ENCODE results near the gene INPP4A. TPM values are rescaled to one million over a fixed set of nuclear protein-coding genes. Genes with fewer than 3 reads are reported as not detected.

INPP4A gene
- total and polyA plus RNA-seq, 10 of the 15 experiments (the other 5 are each of a cell fraction or from before 2014, with no cell fraction given), result 4.7 to 62.3 (median 36.9) TPM

- TF ChIP-seq, protein P1, sequence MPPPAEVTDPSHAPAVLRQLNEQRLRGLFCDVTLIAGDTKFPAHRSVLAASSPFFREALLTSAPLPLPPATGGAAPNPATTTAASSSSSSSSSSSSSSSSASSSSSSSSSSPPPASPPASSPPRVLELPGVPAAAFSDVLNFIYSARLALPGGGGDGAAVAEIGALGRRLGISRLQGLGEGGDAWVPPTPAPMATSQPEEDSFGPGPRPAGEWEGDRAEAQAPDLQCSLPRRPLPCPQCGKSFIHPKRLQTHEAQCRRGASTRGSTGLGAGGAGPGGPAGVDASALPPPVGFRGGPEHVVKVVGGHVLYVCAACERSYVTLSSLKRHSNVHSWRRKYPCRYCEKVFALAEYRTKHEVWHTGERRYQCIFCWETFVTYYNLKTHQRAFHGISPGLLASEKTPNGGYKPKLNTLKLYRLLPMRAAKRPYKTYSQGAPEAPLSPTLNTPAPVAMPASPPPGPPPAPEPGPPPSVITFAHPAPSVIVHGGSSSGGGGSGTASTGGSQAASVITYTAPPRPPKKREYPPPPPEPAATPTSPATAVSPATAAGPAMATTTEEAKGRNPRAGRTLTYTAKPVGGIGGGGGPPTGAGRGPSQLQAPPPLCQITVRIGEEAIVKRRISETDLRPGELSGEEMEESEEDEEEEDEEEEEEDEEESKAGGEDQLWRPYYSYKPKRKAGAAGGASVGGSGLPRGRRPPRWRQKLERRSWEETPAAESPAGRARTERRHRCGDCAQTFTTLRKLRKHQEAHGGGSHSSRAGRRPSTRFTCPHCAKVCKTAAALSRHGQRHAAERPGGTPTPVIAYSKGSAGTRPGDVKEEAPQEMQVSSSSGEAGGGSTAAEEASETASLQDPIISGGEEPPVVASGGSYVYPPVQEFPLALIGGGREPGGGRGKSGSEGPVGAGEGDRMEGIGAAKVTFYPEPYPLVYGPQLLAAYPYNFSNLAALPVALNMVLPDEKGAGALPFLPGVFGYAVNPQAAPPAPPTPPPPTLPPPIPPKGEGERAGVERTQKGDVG (CRISPR knock-in tag; IDR thresholded peaks at IDR 0.05), result no peak
- TF ChIP-seq RB1 (IDR thresholded peaks at IDR 0.05; ENCODE audit: borderline replicate concordance), result no peak
- TF ChIP-seq RUNX3 (IDR thresholded peaks at IDR 0.05; ENCODE audit: low read length), result no peak
- TF ChIP-seq REST (IDR thresholded peaks at IDR 0.05; ENCODE audit: low read depth, low read length), result no peak
- TF ChIP-seq SMAD1 (IDR thresholded peaks at IDR 0.05; ENCODE audit: low read depth, partially characterized antibody), result peak; percentile 70
- no peak for TF ChIP-seq CBX5 (IDR thresholded peaks at IDR 0.05; ENCODE audit: low read depth)
- no peak for TF ChIP-seq HDAC6 (IDR thresholded peaks at IDR 0.05; ENCODE audit: unreplicated experiment)
- no peak for TF ChIP-seq CBX3 (IDR thresholded peaks at IDR 0.05; ENCODE audit: borderline replicate concordance, low read depth)
- no peak for TF ChIP-seq ZNF622 (IDR thresholded peaks at IDR 0.05)
- no peak for TF ChIP-seq SUZ12 (IDR thresholded peaks at IDR 0.05; ENCODE audit: unreplicated experiment)
- TF ChIP-seq ZNF274 (IDR thresholded peaks at IDR 0.05; ENCODE audit: insufficient read depth, insufficient read length), result no peak
- TF ChIP-seq PAX8 (IDR thresholded peaks at IDR 0.05), result no peak
- TF ChIP-seq SMAD5 (IDR thresholded peaks at IDR 0.05; ENCODE audit: low read depth), result no peak
- TF ChIP-seq RBBP5 (conservative IDR thresholded peaks at IDR 0.05), result no peak
- TF ChIP-seq ZSCAN29 (IDR thresholded peaks at IDR 0.05), result no peak
- peak; percentile 96 for TF ChIP-seq IRF4 (IDR thresholded peaks at IDR 0.05; ENCODE audit: low read depth, low read length)
- TF ChIP-seq, protein P2, sequence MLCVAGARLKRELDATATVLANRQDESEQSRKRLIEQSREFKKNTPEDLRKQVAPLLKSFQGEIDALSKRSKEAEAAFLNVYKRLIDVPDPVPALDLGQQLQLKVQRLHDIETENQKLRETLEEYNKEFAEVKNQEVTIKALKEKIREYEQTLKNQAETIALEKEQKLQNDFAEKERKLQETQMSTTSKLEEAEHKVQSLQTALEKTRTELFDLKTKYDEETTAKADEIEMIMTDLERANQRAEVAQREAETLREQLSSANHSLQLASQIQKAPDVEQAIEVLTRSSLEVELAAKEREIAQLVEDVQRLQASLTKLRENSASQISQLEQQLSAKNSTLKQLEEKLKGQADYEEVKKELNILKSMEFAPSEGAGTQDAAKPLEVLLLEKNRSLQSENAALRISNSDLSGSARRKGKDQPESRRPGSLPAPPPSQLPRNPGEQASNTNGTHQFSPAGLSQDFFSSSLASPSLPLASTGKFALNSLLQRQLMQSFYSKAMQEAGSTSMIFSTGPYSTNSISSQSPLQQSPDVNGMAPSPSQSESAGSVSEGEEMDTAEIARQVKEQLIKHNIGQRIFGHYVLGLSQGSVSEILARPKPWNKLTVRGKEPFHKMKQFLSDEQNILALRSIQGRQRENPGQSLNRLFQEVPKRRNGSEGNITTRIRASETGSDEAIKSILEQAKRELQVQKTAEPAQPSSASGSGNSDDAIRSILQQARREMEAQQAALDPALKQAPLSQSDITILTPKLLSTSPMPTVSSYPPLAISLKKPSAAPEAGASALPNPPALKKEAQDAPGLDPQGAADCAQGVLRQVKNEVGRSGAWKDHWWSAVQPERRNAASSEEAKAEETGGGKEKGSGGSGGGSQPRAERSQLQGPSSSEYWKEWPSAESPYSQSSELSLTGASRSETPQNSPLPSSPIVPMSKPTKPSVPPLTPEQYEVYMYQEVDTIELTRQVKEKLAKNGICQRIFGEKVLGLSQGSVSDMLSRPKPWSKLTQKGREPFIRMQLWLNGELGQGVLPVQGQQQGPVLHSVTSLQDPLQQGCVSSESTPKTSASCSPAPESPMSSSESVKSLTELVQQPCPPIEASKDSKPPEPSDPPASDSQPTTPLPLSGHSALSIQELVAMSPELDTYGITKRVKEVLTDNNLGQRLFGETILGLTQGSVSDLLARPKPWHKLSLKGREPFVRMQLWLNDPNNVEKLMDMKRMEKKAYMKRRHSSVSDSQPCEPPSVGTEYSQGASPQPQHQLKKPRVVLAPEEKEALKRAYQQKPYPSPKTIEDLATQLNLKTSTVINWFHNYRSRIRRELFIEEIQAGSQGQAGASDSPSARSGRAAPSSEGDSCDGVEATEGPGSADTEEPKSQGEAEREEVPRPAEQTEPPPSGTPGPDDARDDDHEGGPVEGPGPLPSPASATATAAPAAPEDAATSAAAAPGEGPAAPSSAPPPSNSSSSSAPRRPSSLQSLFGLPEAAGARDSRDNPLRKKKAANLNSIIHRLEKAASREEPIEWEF (IDR thresholded peaks at IDR 0.05; ENCODE audit: insufficient replicate concordance, low read depth, low read length), result peak; percentile 73
- TF ChIP-seq NBN (IDR thresholded peaks at IDR 0.05), result peak; percentile 96
- no peak for TF ChIP-seq MTA3 (IDR thresholded peaks at IDR 0.05; ENCODE audit: borderline replicate concordance, low read length)
- peak; percentile 61; the same call in 1 of the 2 replicates for TF ChIP-seq BMI1 (IDR thresholded peaks at IDR 0.05; ENCODE audit: borderline replicate concordance)
- no peak for TF ChIP-seq KDM1A (IDR thresholded peaks at IDR 0.05; ENCODE audit: borderline replicate concordance)
These were observed 20.2 kb downstream of the INPP4A start (continued) for GRCh38 chr2:98464772-98465310.

Measured in GM12878 (cell line).